Lower leg skin (tissue), 3 donors: ENCODE data around the gene FGF22.

Experiments
- CTCF ChIP-seq, 3 donors: fragments of 450-650 bp; IDR thresholded peaks; one replicate each; pipeline ENCODE4 v1.5.1; 2016; ENCODE audit warnings: antibody characterized with exemption in 3 of 3, mild to moderate bottlenecking in 3 of 3, moderate library complexity in 2 of 3
- POLR2A ChIP-seq, 2 donors: fragments of 450-650 bp; IDR thresholded peaks; one replicate each; pipeline ENCODE4 v1.6.1; 2016 to 2017; ENCODE audit warnings: antibody characterized with exemption in 2 of 2, mild to moderate bottlenecking in 1 of 2, moderate library complexity in 1 of 2

GRCh38 chr19:676007-676338 is 36.3 kb downstream of the FGF22 start:
- no peak for TF ChIP-seq CTCF (IDR thresholded peaks at IDR 0.05)
- no peak for TF ChIP-seq POLR2A (IDR thresholded peaks at IDR 0.05)
